Left kidney (tissue), 2 donors: Measurements from ENCODE around the gene TRMO. TPM values are rescaled to one million over a fixed set of nuclear protein-coding genes. Genes with fewer than 3 reads are reported as not detected.
A peak's percentile ranks its signal among the peaks of the same experiment; 100 is the strongest.

Experiments used
- DNase-seq: peaks from one replicate; pipeline ENCODE4 v3.0.0-alpha.2; 2013
- polyA plus RNA-seq: library from polyadenylated mRNA; unstranded; fragments of 120-200 nt; gene quantifications from one replicate; pipeline ENCODE4 v1.2.1, GENCODE V29; 2013; ENCODE audit not compliant: insufficient read length

TRMO gene
- polyA plus RNA-seq, 1 donor: 24.0 TPM

GRCh38 chr9:97904725-97905124, 17.6 kb downstream of the TRMO start:
- DNase-seq: no peak

- no peak for DNase-seq
Measured at GRCh38 chr9:97903177-97903576, 19.1 kb downstream of the TRMO start.

- peak; percentile 27 for DNase-seq
Measured at GRCh38 chr9:97900738-97901565, 21.3 kb downstream of the TRMO start.

GRCh38 chr9:97900103-97900737, 22.1 kb downstream of the TRMO start:
- DNase-seq: no peak

- DNase-seq: no peak
Measured at GRCh38 chr9:97895695-97896332, 26.5 kb downstream of the TRMO start.

GRCh38 chr9:97895211-97895610, 27.1 kb downstream of the TRMO start:
- no peak for DNase-seq

- no peak for DNase-seq
Measured at GRCh38 chr9:97892421-97892820, 29.9 kb downstream of the TRMO start.

- DNase-seq: no peak
Measured at GRCh38 chr9:97891736-97892135, 30.6 kb downstream of the TRMO start.

- DNase-seq: no peak
Measured at GRCh38 chr9:97889941-97890887, 32.1 kb downstream of the TRMO start.

- no peak for DNase-seq
Measured at GRCh38 chr9:97880336-97880735, 42.0 kb downstream of the TRMO start.

- DNase-seq: no peak
Measured at GRCh38 chr9:97876061-97876460, 46.2 kb downstream of the TRMO start.

- no peak for DNase-seq
Measured at GRCh38 chr9:97875111-97875510, 47.2 kb downstream of the TRMO start.

- DNase-seq: no peak
Measured at GRCh38 chr9:97874624-97875023, 47.7 kb downstream of the TRMO start.

GRCh38 chr9:97873882-97874281, 48.4 kb downstream of the TRMO start:
- DNase-seq: no peak

- no peak for DNase-seq
Measured at GRCh38 chr9:97873425-97873824, 48.9 kb downstream of the TRMO start.

- DNase-seq: no peak
Measured at GRCh38 chr9:97868859-97869258, 53.4 kb downstream of the TRMO start.

GRCh38 chr9:97866848-97867247, 55.5 kb downstream of the TRMO start:
- no peak for DNase-seq

GRCh38 chr9:97866300-97866699, 56.0 kb downstream of the TRMO start:
- DNase-seq: no peak

- DNase-seq: no peak
Measured at GRCh38 chr9:97864396-97864795, 57.9 kb downstream of the TRMO start.

- DNase-seq: no peak
Measured at GRCh38 chr9:97863314-97863713, 59.0 kb downstream of the TRMO start.

GRCh38 chr9:97861148-97861475, 61.2 kb downstream of the TRMO start:
- DNase-seq: no peak

GRCh38 chr9:97860451-97861147, 61.7 kb downstream of the TRMO start:
- DNase-seq: no peak
